Neural cell (in vitro differentiated cells): Measurements from ENCODE around the gene AGFG2. TPM values are rescaled to one million over a fixed set of nuclear protein-coding genes. Genes with fewer than 3 reads are reported as not detected.
A peak's percentile ranks its signal among the peaks of the same experiment; 100 is the strongest.
"Not testable (repeated sequence)": the region's sequence is repeated elsewhere in the genome, so short reads cannot be mapped to it uniquely, and the experiment has no call there.

ENCODE experiments used
- H2AFZ ChIP-seq: fragments of 200-600, 300-800 bp; sonication (generic), shearing (Covaris generic); 2 replicates; pipeline ENCODE4 v1.6.0; 2014; ENCODE audit warnings: low read depth, mild to moderate bottlenecking, antibody characterized with exemption, low read length, moderate library complexity
- H3F3A ChIP-seq: fragments of 200-600 bp; shearing (Covaris generic); 2 replicates; pipeline ENCODE4 v1.6.1; 2016; ENCODE audit warnings: mild to moderate bottlenecking, moderate library complexity, mixed read lengths, antibody characterized with exemption, low read length; ENCODE audit not compliant: insufficient read depth, poor library complexity, severe bottlenecking
- H3K27ac ChIP-seq: fragments of 200-600, 300-800 bp; sonication (generic), shearing (Covaris generic); 2 replicates; pipeline ENCODE4 v1.5.1; 2014; ENCODE audit warnings: mild to moderate bottlenecking, low read length, moderate library complexity
- H3K27me3 ChIP-seq: fragments of 300-800, 200-600 bp; sonication (generic), shearing (Covaris generic); 2 replicates; pipeline ENCODE4 v1.6.0; 2014; ENCODE audit warnings: mild to moderate bottlenecking, low read depth, low read length, moderate library complexity; ENCODE audit not compliant: insufficient read depth
- H3K36me3 ChIP-seq: fragments of 300-800, 200-600 bp; sonication (generic), shearing (Covaris generic); 2 replicates; pipeline ENCODE4 v1.5.1; 2014; ENCODE audit warnings: mild to moderate bottlenecking, antibody characterized with exemption, low read length, moderate library complexity; ENCODE audit not compliant: insufficient read depth
- H3K4me2 ChIP-seq: fragments of 300-800, 200-600 bp; sonication (generic), shearing (Covaris generic); 2 replicates; pipeline ENCODE4 v1.6.0; 2014; ENCODE audit warnings: mild to moderate bottlenecking, low read length
- H3K4me3 ChIP-seq: fragments of 300-800, 200-600 bp; sonication (generic), shearing (Covaris generic); 2 replicates; pipeline ENCODE4 v1.5.1; 2014; ENCODE audit warnings: mild to moderate bottlenecking, low read length, moderate library complexity
- H3K79me2 ChIP-seq: fragments of 200-600 bp; shearing (Covaris generic); replicated peaks from 2 replicates; pipeline ENCODE4 v1.6.0; 2014; ENCODE audit warnings: mild to moderate bottlenecking, low read length, moderate library complexity; ENCODE audit not compliant: insufficient read depth
- H3K9ac ChIP-seq: fragments of 300-800, 200-600 bp; sonication (generic), shearing (Covaris generic); 2 replicates; pipeline ENCODE4 v1.6.1; 2016; ENCODE audit warnings: mild to moderate bottlenecking, low read length, mixed read lengths
- H3K9me2 ChIP-seq: fragments of 200-600 bp; shearing (Covaris generic); 2 replicates; pipeline ENCODE4 v1.6.1; 2016; ENCODE audit warnings: mild to moderate bottlenecking, low read length, mixed read lengths; ENCODE audit not compliant: insufficient read depth
- H3K9me3 ChIP-seq: fragments of 200-600, 300-800 bp; sonication (generic), shearing (Covaris generic); 2 replicates; pipeline ENCODE4 v1.6.1; 2016; ENCODE audit warnings: mild to moderate bottlenecking, mixed run types, low read length, moderate library complexity, mixed read lengths
- H4K20me1 ChIP-seq: fragments of 200-600 bp; shearing (Covaris generic); 2 replicates; pipeline ENCODE4 v1.6.1; 2016; ENCODE audit warnings: mild to moderate bottlenecking, mixed run types; ENCODE audit not compliant: insufficient read depth
- CTCF ChIP-seq: fragments of 450-650 bp; IDR thresholded peaks from 2 replicates; pipeline ENCODE4 v1.5.1; 2014; ENCODE audit warnings: antibody characterized with exemption, mild to moderate bottlenecking, moderate library complexity; ENCODE audit not compliant: poor library complexity, severe bottlenecking
- EP300 ChIP-seq: fragments of 450-650 bp; conservative IDR thresholded peaks from 2 replicates; pipeline ENCODE4 v1.6.1; 2014; ENCODE audit warnings: antibody characterized with exemption, mild to moderate bottlenecking, moderate library complexity; ENCODE audit not compliant: poor library complexity, severe bottlenecking
- EZH2 ChIP-seq: fragments of 200-600, 300-800 bp; shearing (Covaris generic), sonication (generic); IDR thresholded peaks from 2 replicates; pipeline ENCODE4 v1.6.1; 2014; ENCODE audit warnings: antibody characterized with exemption, low read length, borderline replicate concordance, mild to moderate bottlenecking; ENCODE audit not compliant: insufficient read depth, poor library complexity, severe bottlenecking
- MXI1 ChIP-seq: fragments of 450-650 bp; conservative IDR thresholded peaks from 2 replicates; pipeline ENCODE4 v1.6.1; 2014; ENCODE audit warnings: antibody characterized with exemption, mild to moderate bottlenecking; ENCODE audit not compliant: poor library complexity, severe bottlenecking
- POLR2AphosphoS5 ChIP-seq: IDR thresholded peaks from 2 replicates; pipeline ENCODE4 v1.6.1; 2012
- RAD21 ChIP-seq: fragments of 450-650 bp; conservative IDR thresholded peaks from 2 replicates; pipeline ENCODE4 v1.6.1; 2014; ENCODE audit warnings: antibody characterized with exemption, mild to moderate bottlenecking, moderate library complexity
- SMC3 ChIP-seq: fragments of 450-650 bp; conservative IDR thresholded peaks from 2 replicates; pipeline ENCODE4 v1.6.1; 2014; ENCODE audit warnings: antibody characterized with exemption, mild to moderate bottlenecking, moderate library complexity; ENCODE audit not compliant: poor library complexity
- TAF1 ChIP-seq: IDR thresholded peaks from 2 replicates; pipeline ENCODE4 v1.6.1; 2012; ENCODE audit warnings: low read depth
- polyA plus RNA-seq: library from polyadenylated mRNA; depleted of rRNA; stranded (reverse); fragments of >200 nt; gene quantifications from 2 replicates; pipeline ENCODE4 v1.2.3, GENCODE V29; 2014
- TF ChIP-seq, protein P1 (sequence below): IDR thresholded peaks from 2 replicates; pipeline ENCODE4 v1.6.1; 2012; ENCODE audit warnings: borderline replicate concordance

AGFG2 gene
- polyA plus RNA-seq, 1 donor from 2014 or later = 3.4 TPM

GRCh38 chr7:100563100-100563564, 24.1 kb downstream of the AGFG2 start:
- no peak overlapping the region for H3K4me3 ChIP-seq
- no peak overlapping the region for H3K27ac ChIP-seq
- H3K9me2 ChIP-seq = no peaks in the 10 kb centered on the region
- H3K9ac ChIP-seq = no peak overlapping the region
- H2AFZ ChIP-seq = no peak overlapping the region
- H4K20me1 ChIP-seq = no peaks in the 10 kb centered on the region
- no peaks in the 10 kb centered on the region for H3K9me3 ChIP-seq
- H3K79me2 ChIP-seq = no peaks in the 10 kb centered on the region
- H3F3A ChIP-seq = no peaks in the 10 kb centered on the region
- H3K4me2 ChIP-seq = no peak overlapping the region
- no peaks in the 10 kb centered on the region for H3K36me3 ChIP-seq
- no peak for TF ChIP-seq TAF1
- TF ChIP-seq MXI1 = no peak
- TF ChIP-seq EP300 = no peak
- no peak for TF ChIP-seq SMC3
- no peak for TF ChIP-seq EZH2
- TF ChIP-seq CTCF = no peak
- no peak for TF ChIP-seq POLR2AphosphoS5
- TF ChIP-seq, protein P1, sequence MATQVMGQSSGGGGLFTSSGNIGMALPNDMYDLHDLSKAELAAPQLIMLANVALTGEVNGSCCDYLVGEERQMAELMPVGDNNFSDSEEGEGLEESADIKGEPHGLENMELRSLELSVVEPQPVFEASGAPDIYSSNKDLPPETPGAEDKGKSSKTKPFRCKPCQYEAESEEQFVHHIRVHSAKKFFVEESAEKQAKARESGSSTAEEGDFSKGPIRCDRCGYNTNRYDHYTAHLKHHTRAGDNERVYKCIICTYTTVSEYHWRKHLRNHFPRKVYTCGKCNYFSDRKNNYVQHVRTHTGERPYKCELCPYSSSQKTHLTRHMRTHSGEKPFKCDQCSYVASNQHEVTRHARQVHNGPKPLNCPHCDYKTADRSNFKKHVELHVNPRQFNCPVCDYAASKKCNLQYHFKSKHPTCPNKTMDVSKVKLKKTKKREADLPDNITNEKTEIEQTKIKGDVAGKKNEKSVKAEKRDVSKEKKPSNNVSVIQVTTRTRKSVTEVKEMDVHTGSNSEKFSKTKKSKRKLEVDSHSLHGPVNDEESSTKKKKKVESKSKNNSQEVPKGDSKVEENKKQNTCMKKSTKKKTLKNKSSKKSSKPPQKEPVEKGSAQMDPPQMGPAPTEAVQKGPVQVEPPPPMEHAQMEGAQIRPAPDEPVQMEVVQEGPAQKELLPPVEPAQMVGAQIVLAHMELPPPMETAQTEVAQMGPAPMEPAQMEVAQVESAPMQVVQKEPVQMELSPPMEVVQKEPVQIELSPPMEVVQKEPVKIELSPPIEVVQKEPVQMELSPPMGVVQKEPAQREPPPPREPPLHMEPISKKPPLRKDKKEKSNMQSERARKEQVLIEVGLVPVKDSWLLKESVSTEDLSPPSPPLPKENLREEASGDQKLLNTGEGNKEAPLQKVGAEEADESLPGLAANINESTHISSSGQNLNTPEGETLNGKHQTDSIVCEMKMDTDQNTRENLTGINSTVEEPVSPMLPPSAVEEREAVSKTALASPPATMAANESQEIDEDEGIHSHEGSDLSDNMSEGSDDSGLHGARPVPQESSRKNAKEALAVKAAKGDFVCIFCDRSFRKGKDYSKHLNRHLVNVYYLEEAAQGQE = no peak
- no peak for TF ChIP-seq RAD21
- H3K27me3 ChIP-seq = no peaks in the 10 kb centered on the region

GRCh38 chr7:100563809-100564400, 24.9 kb downstream of the AGFG2 start:
- H3K9me2 ChIP-seq = no peaks in the 10 kb centered on the region
- H3K27me3 ChIP-seq = peaks cover 1% of the 10 kb centered on the region
- no peaks in the 10 kb centered on the region for H4K20me1 ChIP-seq
- no peak overlapping the region for H3K4me3 ChIP-seq
- H3F3A ChIP-seq = no peaks in the 10 kb centered on the region
- no peak overlapping the region for H3K4me2 ChIP-seq
- H3K27ac ChIP-seq = no peak overlapping the region
- H3K9me3 ChIP-seq = no peaks in the 10 kb centered on the region
- no peak overlapping the region for H3K9ac ChIP-seq
- no peaks in the 10 kb centered on the region for H3K36me3 ChIP-seq
- TF ChIP-seq EZH2 (no peak), CTCF (peak; percentile 68), SMC3 (peak; percentile 61), RAD21 (peak; percentile 51)
- no peaks in the 10 kb centered on the region for H3K79me2 ChIP-seq
- no peak overlapping the region for H2AFZ ChIP-seq

DNA sequence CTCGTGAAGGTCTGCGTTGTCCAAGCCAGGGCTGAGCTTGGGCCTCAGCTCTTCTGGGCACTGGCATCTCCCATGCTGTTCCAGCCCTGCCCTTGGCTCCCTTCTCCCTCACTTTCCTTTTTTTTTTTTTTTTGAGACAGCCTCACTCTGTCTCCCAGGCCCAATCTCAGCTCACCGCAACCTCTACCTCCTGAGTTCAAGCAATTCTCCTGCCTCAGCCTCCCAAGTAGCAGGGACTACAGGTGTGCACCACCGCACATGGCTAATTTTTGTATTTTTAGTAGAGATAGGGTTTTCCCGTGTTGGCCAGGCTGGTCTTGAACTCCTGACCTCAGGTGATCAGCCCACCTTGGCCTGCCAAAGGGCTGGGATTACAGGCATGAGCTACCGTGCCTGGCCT, 25.4 kb downstream of the AGFG2 start:
- H3K27me3 ChIP-seq, H3K9me3 ChIP-seq, H3K4me3 ChIP-seq, H3K27ac ChIP-seq, H3K9me2 ChIP-seq, H3K4me2 ChIP-seq, H3K36me3 ChIP-seq, H2AFZ ChIP-seq, H3K9ac ChIP-seq, H3F3A ChIP-seq, H4K20me1 ChIP-seq, H3K79me2 ChIP-seq: not testable (repeated sequence)
